Testis (tissue), 3 donors: ENCODE data around the gene C5orf63. TPM values are rescaled to one million over a fixed set of nuclear protein-coding genes. Genes with fewer than 3 reads are reported as not detected.

ENCODE experiments used
- DNase-seq: peaks from one replicate; pipeline ENCODE4 v3.0.0-alpha.2; 2019
- H3K27ac ChIP-seq, 2 donors: fragments of 200-600 bp; sonication (generic); one replicate each; pipeline ENCODE4 v1.5.1; 2019
- H3K27me3 ChIP-seq: fragments of 200-600 bp; sonication (generic); one replicate; pipeline ENCODE4 v1.5.1; 2019
- H3K36me3 ChIP-seq: fragments of 200-600 bp; sonication (generic); one replicate; pipeline ENCODE4 v1.5.1; 2017; ENCODE audit warnings: low read depth; ENCODE audit errors: missing control alignments
- H3K4me1 ChIP-seq: fragments of 200-600 bp; sonication (generic); one replicate; pipeline ENCODE4 v1.5.1; 2019
- H3K4me3 ChIP-seq, 2 donors: fragments of 200-600 bp; sonication (generic); one replicate each; pipeline ENCODE4 v1.5.1; 2017 to 2019
- H3K9me3 ChIP-seq: fragments of 200-600 bp; sonication (generic); one replicate; pipeline ENCODE4 v1.5.1; 2017
- CTCF ChIP-seq, 3 experiments: fragments of 450-650 bp in 2 of 3; fragments of 200-600 bp in 1 of 3; sonication (generic) in 1 of 3; IDR thresholded peaks; one replicate each; pipeline ENCODE4 v1.5.1; 2016 to 2019; ENCODE audit warnings: antibody characterized with exemption in 3 of 3, mild to moderate bottlenecking in 2 of 3, moderate library complexity in 1 of 3
- POLR2A ChIP-seq: fragments of 450-650 bp; IDR thresholded peaks from one replicate; pipeline ENCODE4 v1.6.1; 2017; ENCODE audit warnings: antibody characterized with exemption, mild to moderate bottlenecking, moderate library complexity
- WGBS, 2 donors: methylation state at CpG; one replicate each; pipeline ENCODE4 v1.1.5; 2018; 5-methylcytosine and 5-hydroxymethylcytosine counted together
- intact Hi-C: fragments of 100-400 bp; cut with DNase I; formaldehyde crosslinking; loops from one replicate; pipeline ENCODE4 v1.15.1; 2023; ENCODE audit warnings: low total_unique reads
- polyA plus RNA-seq: library from polyadenylated mRNA; stranded (reverse); fragments of 350-450 nt; fragmentation: Illumina TruSeq; extraction: RNeasy Lipid Tissue Mini Kit (QIAGEN cat#74804); gene quantifications from one replicate; pipeline ENCODE4 v1.2.3, GENCODE V29; 2014; ENCODE audit warnings: low read depth, low replicate concordance; ENCODE audit not compliant: insufficient read depth
- total RNA-seq, 2 donors: library from RNA; depleted of rRNA; stranded (reverse); fragments of >200 nt; gene quantifications; one replicate each; pipeline ENCODE4 v1.2.3, GENCODE V29; 2016

The C5orf63 gene
- total and polyA plus RNA-seq, 3 donors from 2014 or later = 17.8 to 27.4 (median 18.9) TPM

GRCh38 chr5:127012916-127013315 lies 60.4 kb downstream of the C5orf63 start:
- TF ChIP-seq CTCF (IDR thresholded peaks at IDR 0.05) = no peak
- TF ChIP-seq POLR2A = no peak
- Histone ChIP-seq H3K27ac (no peak overlapping the region), H3K4me3 (no peak overlapping the region), H3K27me3 (no peaks in the 10 kb centered on the region), H3K9me3 (no peaks in the 10 kb centered on the region), H3K36me3 (no peaks in the 10 kb centered on the region), H3K4me1 (peaks cover 9% of the 10 kb centered on the region)
- no peak for DNase-seq
- intact Hi-C loops = no loop called here

DNA sequence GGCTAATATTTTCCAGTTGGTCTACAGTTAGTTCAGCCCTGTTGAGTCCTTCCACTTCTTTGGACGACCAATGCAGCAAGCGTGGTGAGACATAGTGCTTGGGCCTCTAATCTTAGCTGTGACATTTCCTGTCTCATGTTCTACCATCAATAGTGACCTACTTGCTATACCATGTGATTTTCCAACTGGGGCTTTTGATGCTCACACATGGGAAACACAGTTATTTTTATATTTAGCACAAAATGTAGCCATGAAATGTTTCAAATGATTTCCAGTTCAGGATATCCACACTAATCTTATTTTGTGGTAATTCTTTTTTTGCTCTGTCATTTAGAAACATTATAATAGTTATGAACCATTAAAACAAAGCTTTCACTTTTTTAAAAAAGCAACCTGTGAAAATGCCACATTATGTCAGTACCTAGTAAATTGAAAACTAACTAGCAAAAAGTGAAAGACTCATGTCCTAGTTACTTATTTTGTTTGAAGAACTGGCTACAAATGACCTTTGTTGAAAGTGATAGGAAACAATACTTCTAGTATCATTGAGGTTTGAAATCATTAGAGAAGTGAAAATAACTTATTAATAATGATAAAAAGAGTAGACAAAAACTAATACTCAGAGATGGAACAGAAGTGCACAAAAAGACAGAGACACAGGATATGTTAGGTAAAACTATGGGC lies 61.2 kb downstream of the C5orf63 start:
- no peak for DNase-seq
- H3K9me3 ChIP-seq = no peaks in the 10 kb centered on the region
- H3K4me1 ChIP-seq = peaks cover 11% of the 10 kb centered on the region
- no peaks in the 10 kb centered on the region for H3K36me3 ChIP-seq
- no peak for TF ChIP-seq CTCF (IDR thresholded peaks at IDR 0.05)
- TF ChIP-seq POLR2A = no peak
- H3K4me3 ChIP-seq = no peak overlapping the region
- WGBS, 2 donors = 69 to 88% methylated on average over 2 of the region's 2 CpGs
- no peaks in the 10 kb centered on the region for H3K27me3 ChIP-seq
- intact Hi-C loops = no loop called here
- H3K27ac ChIP-seq = no peak overlapping the region

GRCh38 chr5:127011153-127011552 lies 62.1 kb downstream of the C5orf63 start:
- Histone ChIP-seq H3K9me3 (no peaks in the 10 kb centered on the region), H3K27ac (no peak overlapping the region), H3K4me3 (no peak overlapping the region), H3K4me1 (peaks cover 11% of the 10 kb centered on the region), H3K27me3 (no peaks in the 10 kb centered on the region), H3K36me3 (no peaks in the 10 kb centered on the region)
- no peak for DNase-seq
- 86 to 92% methylated on average over 4 of the region's 4 CpGs for WGBS, 2 donors
- no peak for TF ChIP-seq POLR2A
- TF ChIP-seq CTCF (IDR thresholded peaks at IDR 0.05) = no peak
- intact Hi-C loops = no loop called here

GRCh38 chr5:127010362-127010761 lies 62.9 kb downstream of the C5orf63 start:
- no peak overlapping the region for H3K27ac ChIP-seq
- TF ChIP-seq POLR2A (no peak), CTCF (IDR thresholded peaks at IDR 0.05) (no peak)
- WGBS, 2 donors = 89 to 90% methylated on average over 2 of the region's 2 CpGs
- no peak overlapping the region for H3K4me3 ChIP-seq
- intact Hi-C loops = no loop called here
- no peaks in the 10 kb centered on the region for H3K27me3 ChIP-seq
- peaks cover 11% of the 10 kb centered on the region for H3K4me1 ChIP-seq
- DNase-seq = no peak
- no peaks in the 10 kb centered on the region for H3K9me3 ChIP-seq
- H3K36me3 ChIP-seq = no peaks in the 10 kb centered on the region

- H3K27me3 ChIP-seq = no peaks in the 10 kb centered on the region
- intact Hi-C loops = no loop called here
- no peaks in the 10 kb centered on the region for H3K36me3 ChIP-seq
- WGBS, 2 donors = 82 to 95% methylated on average over 1 of the region's 1 CpG
- H3K9me3 ChIP-seq = no peaks in the 10 kb centered on the region
- H3K4me3 ChIP-seq = no peak overlapping the region
- no peak overlapping the region for H3K27ac ChIP-seq
- H3K4me1 ChIP-seq = peaks cover 11% of the 10 kb centered on the region
- no peak for DNase-seq
- no peak for TF ChIP-seq CTCF (IDR thresholded peaks at IDR 0.05)
- TF ChIP-seq POLR2A = no peak
Observed at GRCh38 chr5:127009784-127010183, 63.5 kb downstream of the C5orf63 start.
